HG03378 (cell line): ENCODE measurements around the gene FGF14.
"Not testable (repeated sequence)": the region's sequence is repeated elsewhere in the genome, so short reads cannot be mapped to it uniquely, and the experiment has no call there.

Experiments
- ATAC-seq: cut with Tn5 transposase; IDR thresholded peaks from one replicate; pipeline ENCODE4 v1.9.1; 2021; ENCODE audit warnings: mild to moderate bottlenecking, moderate library complexity; ENCODE audit not compliant: unreplicated experiment

The FGF14 gene

DNA sequence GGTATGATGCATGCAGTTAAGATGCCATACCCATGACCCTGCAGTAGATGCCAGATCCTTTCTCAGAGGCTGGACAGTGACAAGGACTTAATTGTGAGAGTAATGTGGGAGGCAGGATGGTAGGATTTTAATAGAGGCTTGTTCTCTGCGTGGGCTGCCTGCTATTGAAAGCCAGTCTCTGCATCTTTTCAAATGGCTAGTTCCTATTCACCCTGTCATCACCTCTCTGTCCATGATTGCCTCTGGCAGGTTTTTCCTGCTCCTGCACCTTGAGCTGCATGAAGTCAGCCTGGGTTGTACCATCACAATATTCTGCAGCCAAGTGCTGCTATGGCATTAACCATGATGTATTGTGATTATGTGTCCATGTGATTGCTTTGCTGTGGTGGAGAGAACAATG is 508.8 kb downstream of the FGF14 start:
- no peak for ATAC-seq

- no peak for ATAC-seq
Observed at GRCh38 chr13:101892296-101892695, 509.6 kb downstream of the FGF14 start.

DNA sequence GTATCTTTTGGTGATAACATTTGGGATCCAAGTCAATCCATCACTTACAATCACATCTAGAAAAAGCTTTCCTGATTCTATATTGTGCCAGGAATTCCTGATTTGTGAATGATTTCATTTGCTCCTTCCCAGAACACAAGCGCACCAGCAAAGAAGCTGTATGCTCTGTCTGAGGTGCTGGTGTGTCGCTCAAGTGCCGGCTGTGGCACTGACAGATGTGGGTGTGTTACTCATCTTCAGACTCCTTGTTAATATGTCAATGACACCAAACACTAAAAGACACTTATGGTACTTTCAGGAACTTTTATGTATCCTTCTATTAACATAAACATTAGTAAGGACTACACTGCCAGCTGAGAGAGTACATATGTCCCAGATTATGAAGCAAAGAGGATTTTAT is 520.3 kb downstream of the FGF14 start:
- no peak for ATAC-seq

GRCh38 chr13:101880581-101880980 is 521.3 kb downstream of the FGF14 start:
- peak; percentile 80 for ATAC-seq

- ATAC-seq, result no peak
Observed at GRCh38 chr13:101876951-101877350, 524.9 kb downstream of the FGF14 start.

DNA sequence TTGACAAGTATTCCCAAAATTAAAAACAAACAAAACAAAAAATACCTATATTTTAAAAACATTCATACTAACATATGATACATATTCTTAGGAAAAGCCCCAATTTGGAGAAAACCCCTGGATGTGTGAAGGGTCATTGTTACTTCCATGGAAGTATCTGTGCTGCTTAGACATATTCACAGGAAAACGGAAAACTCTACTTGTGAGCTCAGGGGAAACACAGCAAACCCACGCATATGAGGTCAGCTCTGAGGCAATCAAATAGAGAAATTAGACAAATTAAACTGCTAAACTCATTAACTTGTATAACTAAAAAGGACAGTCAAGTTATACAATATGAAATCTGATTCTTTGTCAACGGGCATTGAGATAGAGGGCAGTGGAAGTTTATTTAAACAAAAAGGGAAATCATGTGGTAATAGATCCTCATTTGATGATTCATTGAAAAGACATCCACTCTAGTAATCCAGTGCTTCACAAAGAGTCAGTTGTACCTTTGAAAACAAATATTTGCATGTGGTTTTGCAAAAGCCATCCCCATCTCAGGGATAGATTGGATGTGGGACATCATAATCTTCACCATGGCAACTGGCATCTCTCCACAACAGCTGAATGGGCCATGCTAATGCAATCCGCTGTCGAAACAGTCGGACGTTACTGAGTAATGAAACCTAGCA is 526.0 kb downstream of the FGF14 start:
- no peak for ATAC-seq

GRCh38 chr13:101875091-101875490 is 526.8 kb downstream of the FGF14 start:
- ATAC-seq, result no peak

GRCh38 chr13:101869553-101869952 is 532.3 kb downstream of the FGF14 start:
- peak; percentile 96 for ATAC-seq

- ATAC-seq, result peak; percentile 29
Observed at GRCh38 chr13:101868585-101869469, 533.0 kb downstream of the FGF14 start.

GRCh38 chr13:101866889-101867581 is 534.8 kb downstream of the FGF14 start:
- no peak for ATAC-seq

GRCh38 chr13:101858860-101859259 is 543.0 kb downstream of the FGF14 start:
- no peak for ATAC-seq

GRCh38 chr13:101846701-101847100 is 555.1 kb downstream of the FGF14 start:
- no peak for ATAC-seq

GRCh38 chr13:101846249-101846648 is 555.6 kb downstream of the FGF14 start:
- ATAC-seq, result no peak

GRCh38 chr13:101845245-101846020 is 556.4 kb downstream of the FGF14 start:
- no peak for ATAC-seq

- ATAC-seq, result no peak
Observed at GRCh38 chr13:101841698-101842097, 560.1 kb downstream of the FGF14 start.

- ATAC-seq, result no peak
Observed at GRCh38 chr13:101838323-101838722, 563.5 kb downstream of the FGF14 start.

DNA sequence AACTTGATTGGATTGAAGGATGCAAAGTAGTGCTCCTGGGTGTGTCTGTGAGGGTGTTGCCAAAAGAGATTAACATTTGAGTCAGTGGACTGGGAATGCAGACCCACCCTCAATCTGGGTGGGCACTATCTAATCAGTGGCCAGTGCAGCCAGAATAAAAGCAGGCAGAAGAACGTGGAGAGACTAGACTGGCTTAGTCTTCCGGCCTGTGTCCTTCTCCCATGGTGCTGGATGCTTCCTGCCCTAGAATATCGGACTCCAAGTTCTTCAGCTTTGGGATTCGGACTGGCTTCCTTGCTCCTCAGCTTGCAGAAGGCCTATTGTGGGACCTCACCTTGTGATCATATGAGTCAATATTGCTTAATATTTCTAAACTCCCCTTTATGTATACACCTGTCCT is 564.1 kb downstream of the FGF14 start:
- not testable (repeated sequence) for ATAC-seq

- ATAC-seq, result no peak
Observed at GRCh38 chr13:101837288-101837687, 564.6 kb downstream of the FGF14 start.

- ATAC-seq, result no peak
Observed at GRCh38 chr13:101835920-101836319, 565.9 kb downstream of the FGF14 start.

- no peak for ATAC-seq
Observed at GRCh38 chr13:101833671-101834070, 568.2 kb downstream of the FGF14 start.

GRCh38 chr13:101830035-101830434 is 571.8 kb downstream of the FGF14 start:
- no peak for ATAC-seq
